ENCODE measurements around the gene GON7.
"Not testable (repeated sequence)": the region's sequence is repeated elsewhere in the genome, so short reads cannot be mapped to it uniquely, and the experiment has no call there.

GON7 gene

GRCh38 chr14:93199031-93199430 lies 7.8 kb downstream of the GON7 start:
- no peak for DNase-seq

- DNase-seq: no peak
These were observed 11.4 kb downstream of the GON7 start for GRCh38 chr14:93195316-93195999.

GRCh38 chr14:93186956-93187355 lies 19.9 kb downstream of the GON7 start:
- no peak for DNase-seq

- DNase-seq: no peak
These were observed 20.4 kb downstream of the GON7 start for GRCh38 chr14:93186466-93186865.

- no peak for DNase-seq
These were observed 21.5 kb downstream of the GON7 start for GRCh38 chr14:93185349-93185720.

- peak; percentile 70 for DNase-seq
These were observed 22.2 kb downstream of the GON7 start, which contains the start of the genes LYSET and MOAP1 for GRCh38 chr14:93184391-93185348. TSS of gene LYSET (plus strand) at chr14:93185317. CDS start at chr14:93185406, 89 bp downstream. TSS of gene MOAP1 (minus strand) at chr14:93184897. CDS start at chr14:93184242, 655 bp downstream.

GRCh38 chr14:93183596-93184317 lies 23.1 kb downstream of the GON7 start:
- DNase-seq: no peak

GRCh38 chr14:93175492-93175891 lies 31.4 kb downstream of the GON7 start:
- DNase-seq: no peak

GRCh38 chr14:93174731-93175130 lies 32.1 kb downstream of the GON7 start:
- DNase-seq: not testable (repeated sequence)

- DNase-seq: no peak
These were observed 32.9 kb downstream of the GON7 start for GRCh38 chr14:93173943-93174395.

- DNase-seq: no peak
These were observed 35.5 kb downstream of the GON7 start for GRCh38 chr14:93171376-93171775.

GRCh38 chr14:93170141-93170540 lies 36.7 kb downstream of the GON7 start:
- not testable (repeated sequence) for DNase-seq

GRCh38 chr14:93169619-93170018 lies 37.2 kb downstream of the GON7 start:
- DNase-seq: not testable (repeated sequence)

- not testable (repeated sequence) for DNase-seq
These were observed 38.3 kb downstream of the GON7 start for GRCh38 chr14:93168610-93169009.

- DNase-seq: not testable (repeated sequence)
These were observed 41.3 kb downstream of the GON7 start for GRCh38 chr14:93165271-93166265.

GRCh38 chr14:93163564-93163963 lies 43.3 kb downstream of the GON7 start:
- no peak for DNase-seq

GRCh38 chr14:93161411-93161940 lies 45.4 kb downstream of the GON7 start:
- DNase-seq: no peak

GRCh38 chr14:93160353-93160801 lies 46.5 kb downstream of the GON7 start:
- DNase-seq: no peak

- not testable (repeated sequence) for DNase-seq
These were observed 47.1 kb downstream of the GON7 start for GRCh38 chr14:93159625-93160352.

GRCh38 chr14:93158349-93158748 lies 48.5 kb downstream of the GON7 start:
- not testable (repeated sequence) for DNase-seq

Data from KG1 (cell line).